Immature natural killer cell (primary cell): ENCODE results near the gene RANBP3. TPM values are rescaled to one million over a fixed set of nuclear protein-coding genes. Genes with fewer than 3 reads are reported as not detected.
"Not testable (repeated sequence)": the region's sequence is repeated elsewhere in the genome, so short reads cannot be mapped to it uniquely, and the experiment has no call there.

Source experiments
- DNase-seq, 3 donors: peaks; one replicate each; pipeline ENCODE4 v3.0.0; 2022; ENCODE audit warnings: mixed read lengths in 1 of 3
- H3K27ac Mint-ChIP-seq, 6 donors: one replicate each; pipeline ENCODE4 v1.8.0; 2020; ENCODE audit warnings: mixed read lengths in 6 of 6, mild to moderate bottlenecking in 5 of 6, inconsistent platforms in 4 of 6, moderate library complexity in 3 of 6
- H3K27me3 Mint-ChIP-seq, 3 donors: one replicate each; pipeline ENCODE4 v1.8.0; 2020 to 2021; ENCODE audit warnings: low read depth in 3 of 3, mild to moderate bottlenecking in 3 of 3, mixed read lengths in 3 of 3, moderate library complexity in 3 of 3, inconsistent platforms in 1 of 3
- H3K36me3 Mint-ChIP-seq, 3 donors: one replicate each; pipeline ENCODE4 v1.8.0; 2020; ENCODE audit warnings: mixed read lengths in 3 of 3, inconsistent platforms in 2 of 3, mild to moderate bottlenecking in 2 of 3
- H3K4me1 Mint-ChIP-seq, 2 donors: one replicate each; pipeline ENCODE4 v1.8.0; 2020; ENCODE audit warnings: inconsistent platforms in 2 of 2, mild to moderate bottlenecking in 2 of 2, mixed read lengths in 2 of 2, moderate library complexity in 1 of 2
- H3K4me3 Mint-ChIP-seq, 5 donors: one replicate each; pipeline ENCODE4 v1.8.0; 2020; ENCODE audit warnings: mild to moderate bottlenecking in 5 of 5, mixed read lengths in 5 of 5, inconsistent platforms in 3 of 5, moderate library complexity in 3 of 5
- H3K9me3 Mint-ChIP-seq, 6 donors: one replicate each; pipeline ENCODE4 v1.8.0; 2020; ENCODE audit warnings: mild to moderate bottlenecking in 6 of 6, mixed read lengths in 6 of 6, inconsistent platforms in 4 of 6, moderate library complexity in 3 of 6
- polyA plus RNA-seq, 3 donors: library from polyadenylated mRNA; unstranded; fragments of 300-500 nt; fragmentation: Illumina TruSeq; gene quantifications; one replicate each; pipeline ENCODE4 v1.2.3, GENCODE V29; 2021

RANBP3 gene
- polyA plus RNA-seq, 3 donors from 2014 or later = 3.2 to 14.5 (median 4.4) TPM

GRCh38 chr19:5988517-5989387 lies 10.8 kb upstream of the RANBP3 start:
- Mint-ChIP-seq H3K9me3 (no peaks in the 10 kb centered on the region), H3K36me3 (no peaks in the 10 kb centered on the region), H3K4me1 (peaks cover 9 to 10% of the 10 kb centered on the region in 2 donors), H3K27ac (no peak overlapping the region), H3K4me3 (peak overlapping the region in 3 of 5 donors; percentile 18 to 50 (median 50)), H3K27me3 (peaks cover 0 to 2% (median 0%) of the 10 kb centered on the region in 3 donors)
- no peak for DNase-seq

- DNase-seq = peak; percentile 60 to 68 (median 62)
- H3K36me3 Mint-ChIP-seq = no peaks in the 10 kb centered on the region
- peaks cover 0 to 4% (median 2%) of the 10 kb centered on the region in 3 donors for H3K27me3 Mint-ChIP-seq
- H3K4me3 Mint-ChIP-seq = peak overlapping the region; percentile 74 to 84 (median 77)
- peaks cover 10 to 12% of the 10 kb centered on the region in 2 donors for H3K4me1 Mint-ChIP-seq
- no peaks in the 10 kb centered on the region for H3K9me3 Mint-ChIP-seq
- peak overlapping the region in 5 of 6 donors; percentile 0 to 76 (median 54) for H3K27ac Mint-ChIP-seq
Observed at GRCh38 chr19:5987077-5987818, 9.3 kb upstream of the RANBP3 start.

DNA sequence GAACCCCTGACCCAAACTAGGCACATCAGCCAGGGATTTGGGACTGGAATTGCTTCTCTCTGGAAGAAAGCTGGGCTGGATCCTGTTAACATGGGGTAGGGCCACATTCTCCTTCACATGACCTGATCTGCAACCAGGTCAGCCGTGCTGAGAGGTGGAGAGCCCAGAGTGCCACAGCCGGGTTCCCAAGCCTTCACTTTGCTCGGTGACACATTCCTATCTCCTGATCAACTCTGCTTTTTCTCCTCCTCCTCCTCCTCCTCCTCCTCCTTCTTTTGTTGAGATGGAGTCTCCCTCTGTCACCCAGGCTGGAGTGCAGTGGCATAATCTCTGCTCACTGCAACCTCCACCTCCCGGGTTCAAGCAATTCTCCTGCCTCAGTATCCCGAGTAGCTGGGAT lies 7.9 kb upstream of the RANBP3 start:
- not testable (repeated sequence) for H3K4me3 Mint-ChIP-seq, H3K36me3 Mint-ChIP-seq, H3K27me3 Mint-ChIP-seq, H3K9me3 Mint-ChIP-seq, DNase-seq, H3K27ac Mint-ChIP-seq
- peaks cover 10 to 12% of the 10 kb centered on the region in 2 donors for H3K4me1 Mint-ChIP-seq

GRCh38 chr19:5985098-5985783 lies 7.3 kb upstream of the RANBP3 start:
- Mint-ChIP-seq H3K4me1 (peaks cover 10 to 12% of the 10 kb centered on the region in 2 donors), H3K27me3 (peaks cover 0 to 4% (median 2%) of the 10 kb centered on the region in 3 donors), H3K4me3 (no peak overlapping the region)

DNA sequence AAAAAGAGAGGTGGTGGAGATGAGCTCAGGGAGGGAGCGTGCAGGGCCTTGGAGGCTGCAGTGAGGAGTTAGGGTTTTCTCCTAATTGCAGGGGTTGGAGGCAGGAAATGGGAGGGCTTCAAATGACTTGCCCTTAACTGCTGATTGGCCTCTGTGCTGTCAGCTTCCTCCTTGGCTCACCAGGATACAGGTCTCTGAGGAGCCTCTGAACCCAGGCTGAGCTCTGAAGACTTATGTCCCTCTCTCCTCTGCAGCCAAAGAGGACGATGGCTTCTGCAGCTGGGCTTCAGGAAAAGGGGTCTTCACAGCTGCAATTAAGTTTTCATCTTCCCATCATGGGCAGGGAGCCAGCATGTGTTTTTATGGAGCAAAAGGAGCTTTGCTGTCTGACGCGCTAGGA lies 6.7 kb upstream of the RANBP3 start:
- Mint-ChIP-seq H3K36me3 (no peaks in the 10 kb centered on the region), H3K4me3 (no peak overlapping the region), H3K4me1 (peaks cover 13 to 14% of the 10 kb centered on the region in 2 donors), H3K27me3 (peaks cover 0 to 6% (median 2%) of the 10 kb centered on the region in 3 donors), H3K27ac (no peak overlapping the region), H3K9me3 (no peaks in the 10 kb centered on the region)
- DNase-seq = no peak

More at GRCh38 chr19:5985098-5985783, 7.3 kb upstream of the RANBP3 start:
- DNase-seq = no peak
- Mint-ChIP-seq H3K36me3 (no peaks in the 10 kb centered on the region), H3K9me3 (no peaks in the 10 kb centered on the region), H3K27ac (no peak overlapping the region)

- no peaks in the 10 kb centered on the region for H3K9me3 Mint-ChIP-seq
- H3K4me3 Mint-ChIP-seq = no peak overlapping the region
- DNase-seq = no peak
- peak overlapping the region in 1 of 6 donors; percentile 27 for H3K27ac Mint-ChIP-seq
- H3K27me3 Mint-ChIP-seq = peaks cover 0 to 7% (median 2%) of the 10 kb centered on the region in 3 donors
- no peaks in the 10 kb centered on the region for H3K36me3 Mint-ChIP-seq
- peaks cover 21 to 22% of the 10 kb centered on the region in 2 donors for H3K4me1 Mint-ChIP-seq
Observed at GRCh38 chr19:5983367-5983955, 5.5 kb upstream of the RANBP3 start.

DNA sequence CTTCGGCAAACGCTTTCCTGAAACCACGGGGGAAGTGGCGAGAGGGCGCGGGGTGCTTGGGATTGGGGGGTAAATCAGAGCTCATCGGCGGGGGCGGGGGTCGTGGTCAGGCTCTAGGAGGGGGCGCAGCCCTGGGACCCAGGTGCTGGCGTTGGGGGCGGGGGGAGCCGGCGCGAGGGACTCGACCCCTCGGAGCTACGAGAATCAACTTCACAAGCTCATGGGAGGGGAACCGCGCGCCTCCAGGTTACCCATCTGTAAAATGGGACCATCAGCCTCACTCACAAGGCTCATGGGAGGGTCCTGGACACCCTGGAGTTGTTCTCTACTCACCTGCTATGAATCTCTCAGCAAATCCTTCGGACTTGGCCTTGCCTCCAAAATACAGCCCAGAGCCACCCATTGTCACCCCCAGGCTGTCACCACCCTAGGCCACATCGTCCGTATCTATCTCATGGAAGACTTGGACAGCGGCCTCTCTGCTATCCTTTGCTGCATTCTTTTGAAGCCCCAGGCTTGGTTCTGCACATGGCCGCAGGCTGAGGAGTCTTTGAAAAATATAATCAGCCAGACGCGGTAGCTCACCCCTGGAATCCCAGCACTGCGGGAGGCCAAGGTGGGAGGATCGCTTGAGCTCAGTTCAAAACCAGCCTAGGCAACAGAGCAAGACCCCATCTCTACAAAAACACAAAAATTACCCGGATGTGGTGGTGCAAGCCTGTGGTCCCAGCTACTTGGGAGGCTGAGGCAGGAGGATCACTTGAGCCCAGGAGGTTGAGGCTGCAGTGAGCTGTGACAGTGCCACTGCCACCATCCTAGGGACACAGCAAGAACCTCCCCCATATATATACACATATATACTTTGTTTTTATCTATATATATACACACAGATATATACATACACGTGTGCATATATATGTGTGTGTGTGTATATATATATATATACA lies 939 bp upstream of the RANBP3 start:
- no peak for DNase-seq
- Mint-ChIP-seq H3K27ac (peak overlapping the region; percentile 82 to 94 (median 91)), H3K4me3 (peak overlapping the region; percentile 90 to 94 (median 93)), H3K4me1 (peaks cover 49 to 52% of the 10 kb centered on the region in 2 donors), H3K27me3 (peaks cover 5 to 13% (median 6%) of the 10 kb centered on the region in 3 donors), H3K9me3 (no peaks in the 10 kb centered on the region), H3K36me3 (no peaks in the 10 kb centered on the region)

- peaks cover 51 to 66% of the 10 kb centered on the region in 2 donors for H3K4me1 Mint-ChIP-seq
- peaks cover 5 to 9% (median 6%) of the 10 kb centered on the region in 3 donors for H3K27me3 Mint-ChIP-seq
- H3K27ac Mint-ChIP-seq = peak overlapping the region; percentile 83 to 95 (median 88)
- DNase-seq = no peak
- no peaks in the 10 kb centered on the region for H3K9me3 Mint-ChIP-seq
- no peaks in the 10 kb centered on the region for H3K36me3 Mint-ChIP-seq
- peak overlapping the region; percentile 90 to 94 (median 91) for H3K4me3 Mint-ChIP-seq
Observed at GRCh38 chr19:5977222-5977784, 637 bp downstream of the RANBP3 start.

DNA sequence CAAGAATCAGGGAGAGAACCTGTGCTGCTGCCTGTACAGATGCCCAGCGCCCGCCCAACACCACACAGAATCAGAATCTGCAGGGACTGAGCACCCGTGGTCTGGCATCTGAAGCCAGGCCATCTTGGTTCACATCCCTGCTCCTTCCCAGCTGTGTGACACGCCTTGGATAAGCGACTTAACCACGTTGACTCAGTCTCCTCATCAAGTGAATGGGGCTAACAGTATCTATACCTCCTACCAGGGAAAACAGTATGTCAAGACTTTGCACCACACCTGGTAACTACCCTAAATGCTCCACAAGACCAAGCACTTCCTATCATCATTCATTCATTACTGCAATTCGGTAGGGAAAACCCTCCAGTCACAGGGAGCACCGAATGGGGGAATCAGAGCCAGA lies 1.2 kb downstream of the RANBP3 start:
- Mint-ChIP-seq H3K4me3 (peak overlapping the region; percentile 90 to 94 (median 91)), H3K27ac (peak overlapping the region; percentile 83 to 95 (median 88)), H3K36me3 (no peaks in the 10 kb centered on the region), H3K9me3 (no peaks in the 10 kb centered on the region), H3K4me1 (peaks cover 55 to 71% of the 10 kb centered on the region in 2 donors), H3K27me3 (peaks cover 5 to 9% (median 6%) of the 10 kb centered on the region in 3 donors)
- no peak for DNase-seq

GRCh38 chr19:5975388-5975728 lies 2.6 kb downstream of the RANBP3 start:
- peak overlapping the region in 2 of 6 donors; percentile 61 to 82 for H3K27ac Mint-ChIP-seq
- H3K9me3 Mint-ChIP-seq = no peaks in the 10 kb centered on the region
- peaks cover 5 to 9% (median 6%) of the 10 kb centered on the region in 3 donors for H3K27me3 Mint-ChIP-seq
- no peak for DNase-seq
- H3K4me1 Mint-ChIP-seq = peaks cover 65 to 84% of the 10 kb centered on the region in 2 donors
- peak overlapping the region; percentile 85 to 94 (median 91) for H3K4me3 Mint-ChIP-seq
- no peaks in the 10 kb centered on the region for H3K36me3 Mint-ChIP-seq

GRCh38 chr19:5974721-5975387 lies 3.1 kb downstream of the RANBP3 start:
- Mint-ChIP-seq H3K4me3 (peak overlapping the region in 4 of 5 donors; percentile 27 to 91 (median 50)), H3K36me3 (no peaks in the 10 kb centered on the region), H3K27ac (peak overlapping the region in 3 of 6 donors; percentile 45 to 60 (median 51)), H3K9me3 (no peaks in the 10 kb centered on the region), H3K27me3 (peaks cover 5 to 8% (median 6%) of the 10 kb centered on the region in 3 donors), H3K4me1 (peaks cover 69 to 88% of the 10 kb centered on the region in 2 donors)
- no peak for DNase-seq
